K562 (cell line): ENCODE results near the gene SFPQ. TPM values are rescaled to one million over a fixed set of nuclear protein-coding genes. Genes with fewer than 3 reads are reported as not detected.

Source experiments
- ATF7 ChIP-seq: fragments of 450-650 bp; IDR thresholded peaks from 2 replicates; pipeline ENCODE4 v1.7.1; 2014; ENCODE audit warnings: mild to moderate bottlenecking, moderate library complexity
- CEBPB ChIP-seq: fragments of 450-650 bp; IDR thresholded peaks from 2 replicates; pipeline ENCODE4 v1.6.1; 2016; ENCODE audit warnings: missing genetic modification characterization, missing compliant biosample characterization
- ERF ChIP-seq: fragments of 450-650 bp; formaldehyde crosslinking; IDR thresholded peaks from 2 replicates; pipeline ENCODE4 v1.4.0; 2020; ENCODE audit warnings: mild to moderate bottlenecking, mixed read lengths
- FOS ChIP-seq: IDR thresholded peaks from 3 replicates; pipeline ENCODE4 v1.6.1; 2011; ENCODE audit not compliant: insufficient read length; ENCODE audit errors: extremely low read depth
- GATA2 ChIP-seq: sonication (generic); formaldehyde crosslinking; IDR thresholded peaks from 2 replicates; pipeline ENCODE4 v1.4.0; 2020; ENCODE audit warnings: mild to moderate bottlenecking, missing genetic modification reagents
- HDAC2 ChIP-seq: fragments of 450-650 bp; IDR thresholded peaks from 2 replicates; pipeline ENCODE4 v1.6.1; 2016; ENCODE audit warnings: mild to moderate bottlenecking
- HDGF ChIP-seq: fragments of 450-650 bp; IDR thresholded peaks from 2 replicates; pipeline ENCODE4 v1.6.1; 2016
- KDM1A ChIP-seq, 2 experiments: fragments of 450-650 bp; IDR thresholded peaks; 2 replicates each; pipeline ENCODE4 v1.6.1; 2016; ENCODE audit warnings: mild to moderate bottlenecking in 2 of 2
- KDM2B ChIP-seq: fragments of 250-450 bp; sonication (Bioruptor Pico); IDR thresholded peaks from 2 replicates; pipeline ENCODE4 v1.8.0; 2021; ENCODE audit warnings: mild to moderate bottlenecking, moderate library complexity
- MAFK ChIP-seq: IDR thresholded peaks from 2 replicates; pipeline ENCODE4 v1.6.1; 2011; ENCODE audit warnings: low read length, improper control_type of control experiment
- MAZ ChIP-seq, 2 experiments: fragments of 450-650 bp in 1 of 2; sonication (generic) in 1 of 2; formaldehyde crosslinking; IDR thresholded peaks in 1 of 2; conservative IDR thresholded peaks in 1 of 2; 2 replicates each; pipeline versions ENCODE4 v1.4.0 to v1.5.0; 2020; ENCODE audit warnings: mild to moderate bottlenecking in 1 of 2, missing genetic modification reagents in 1 of 2
- NFE2L1 ChIP-seq: fragments of 450-650 bp; IDR thresholded peaks from 2 replicates; pipeline ENCODE4 v1.6.1; 2016; ENCODE audit warnings: missing genetic modification characterization, low read depth, mild to moderate bottlenecking, missing compliant biosample characterization, moderate library complexity, borderline replicate concordance
- NR0B1 ChIP-seq: fragments of 450-650 bp; IDR thresholded peaks from one replicate; pipeline ENCODE4 v1.6.1; 2018; ENCODE audit warnings: mild to moderate bottlenecking, moderate library complexity; ENCODE audit not compliant: partially characterized antibody
- NR2C1 ChIP-seq, 2 experiments: fragments of 450-650 bp; IDR thresholded peaks; 2 replicates each; pipeline ENCODE4 v1.6.1; 2017; ENCODE audit warnings: mild to moderate bottlenecking in 2 of 2, antibody characterized with exemption in 1 of 2, inconsistent platforms in 1 of 2, missing compliant biosample characterization in 1 of 2, missing genetic modification characterization in 1 of 2
- NRF1 ChIP-seq, 2 experiments: fragments of 450-650 bp; IDR thresholded peaks in 1 of 2; conservative IDR thresholded peaks in 1 of 2; 2 replicates each; pipeline ENCODE4 v1.6.1; 2014; ENCODE audit warnings: mild to moderate bottlenecking in 2 of 2
- PYGO2 ChIP-seq: fragments of 450-650 bp; IDR thresholded peaks from 2 replicates; pipeline ENCODE4 v1.6.1; 2016; ENCODE audit warnings: mild to moderate bottlenecking, missing genetic modification characterization, moderate library complexity, missing compliant biosample characterization
- RFX1 ChIP-seq: fragments of 450-650 bp; IDR thresholded peaks from 2 replicates; pipeline ENCODE4 v1.6.1; 2016; ENCODE audit warnings: mild to moderate bottlenecking, moderate library complexity
- TAF9B ChIP-seq: fragments of 450-650 bp; IDR thresholded peaks from 2 replicates; pipeline ENCODE4 v1.6.1; 2018; ENCODE audit warnings: mild to moderate bottlenecking; ENCODE audit not compliant: partially characterized antibody
- TARDBP ChIP-seq: fragments of 450-650 bp; IDR thresholded peaks from 2 replicates; pipeline ENCODE4 v1.6.1; 2016
- TSC22D4 ChIP-seq: fragments of 450-650 bp; IDR thresholded peaks from 2 replicates; pipeline ENCODE4 v1.6.1; 2016; ENCODE audit warnings: missing genetic modification characterization, missing biosample characterization, control low read depth
- ZBTB1 ChIP-seq: sonication (generic); formaldehyde crosslinking; IDR thresholded peaks from 2 replicates; pipeline ENCODE4 v1.8.1; 2023; ENCODE audit warnings: missing genetic modification reagents, low read depth, mild to moderate bottlenecking, borderline replicate concordance
- ZBTB43 ChIP-seq: sonication (generic); formaldehyde crosslinking; IDR thresholded peaks from 2 replicates; pipeline ENCODE4 v1.8.0; 2023; ENCODE audit warnings: mild to moderate bottlenecking, missing genetic modification reagents
- ZKSCAN1 ChIP-seq: fragments of 150-350 bp; IDR thresholded peaks from 2 replicates; pipeline ENCODE4 v1.6.1; 2016; ENCODE audit warnings: low read depth, low read length
- ZNF263 ChIP-seq: sonication (generic); formaldehyde crosslinking; IDR thresholded peaks from 2 replicates; pipeline ENCODE4 v1.8.0; 2022; ENCODE audit warnings: mild to moderate bottlenecking, missing genetic modification reagents, borderline replicate concordance
- ZNF282 ChIP-seq: sonication (generic); formaldehyde crosslinking; IDR thresholded peaks from 2 replicates; pipeline ENCODE4 v1.8.1; 2023; ENCODE audit warnings: missing genetic modification reagents
- polyA plus RNA-seq, 8 experiments: library from polyadenylated mRNA; depleted of rRNA in 4 of 8; stranded (reverse) in 5 of 8; unstranded in 3 of 8; fragments of >200 nt; fragmentation: Nextera tagmentation in 2 of 8; fragmentation: Illumina TruSeq in 1 of 8; extraction: Ambion mirVana in 2 of 8; extraction: Trizol in 1 of 8; gene quantifications; 2 replicates each; pipeline versions ENCODE4 v1.2.1 to v1.2.3, GENCODE V29; 2011 to 2014; ENCODE audit warnings: inconsistent platforms in 1 of 8, missing spikeins in 1 of 8
- total RNA-seq, 7 experiments: library from RNA; depleted of rRNA in 6 of 7; stranded (reverse); fragments of >200 nt in 6 of 7; fragmentation: Illumina TruSeq in 2 of 7; extraction: Trizol in 2 of 7; gene quantifications; 2 replicates each; pipeline versions ENCODE4 v1.2.1 to v1.2.3, GENCODE V29; 2011 to 2021; ENCODE audit warnings: low replicate concordance in 1 of 7
- TF ChIP-seq, protein P1 (sequence below): fragments of 450-650 bp; IDR thresholded peaks from 2 replicates; pipeline ENCODE4 v1.6.1; 2014; ENCODE audit warnings: low read depth, mild to moderate bottlenecking, moderate library complexity, borderline replicate concordance
- TF ChIP-seq, protein P2 (sequence below): fragments of 450-650 bp; formaldehyde crosslinking; IDR thresholded peaks from 2 replicates; pipeline ENCODE4 v1.4.0; 2022; ENCODE audit warnings: mild to moderate bottlenecking, moderate library complexity

Gene SFPQ
- total and polyA plus RNA-seq, 9 of the 15 experiments (the other 6 are each of a cell fraction or from before 2014, with no cell fraction given), result 69.7 to 562 (median 399) TPM

- TF ChIP-seq, protein P1, sequence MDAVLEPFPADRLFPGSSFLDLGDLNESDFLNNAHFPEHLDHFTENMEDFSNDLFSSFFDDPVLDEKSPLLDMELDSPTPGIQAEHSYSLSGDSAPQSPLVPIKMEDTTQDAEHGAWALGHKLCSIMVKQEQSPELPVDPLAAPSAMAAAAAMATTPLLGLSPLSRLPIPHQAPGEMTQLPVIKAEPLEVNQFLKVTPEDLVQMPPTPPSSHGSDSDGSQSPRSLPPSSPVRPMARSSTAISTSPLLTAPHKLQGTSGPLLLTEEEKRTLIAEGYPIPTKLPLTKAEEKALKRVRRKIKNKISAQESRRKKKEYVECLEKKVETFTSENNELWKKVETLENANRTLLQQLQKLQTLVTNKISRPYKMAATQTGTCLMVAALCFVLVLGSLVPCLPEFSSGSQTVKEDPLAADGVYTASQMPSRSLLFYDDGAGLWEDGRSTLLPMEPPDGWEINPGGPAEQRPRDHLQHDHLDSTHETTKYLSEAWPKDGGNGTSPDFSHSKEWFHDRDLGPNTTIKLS, result no peak
- TF ChIP-seq CEBPB (tag), result no peak
- no peak for TF ChIP-seq TSC22D4 (tag)
- no peak for TF ChIP-seq MAZ (CRISPR knock-in tag; conservative IDR thresholded peaks at IDR 0.05 in 1 of 2, IDR thresholded peaks at IDR 0.05 in 1 of 2)
- no peak for TF ChIP-seq TARDBP
- TF ChIP-seq PYGO2, result no peak
- TF ChIP-seq KDM1A (IDR thresholded peaks at IDR 0.05), result peak; percentile 28 to 41; a peak in 2 of 4 replicates
- no peak for TF ChIP-seq RFX1
- no peak for TF ChIP-seq NR0B1
- no peak for TF ChIP-seq ZNF263 (CRISPR knock-in tag)
- TF ChIP-seq, protein P2, sequence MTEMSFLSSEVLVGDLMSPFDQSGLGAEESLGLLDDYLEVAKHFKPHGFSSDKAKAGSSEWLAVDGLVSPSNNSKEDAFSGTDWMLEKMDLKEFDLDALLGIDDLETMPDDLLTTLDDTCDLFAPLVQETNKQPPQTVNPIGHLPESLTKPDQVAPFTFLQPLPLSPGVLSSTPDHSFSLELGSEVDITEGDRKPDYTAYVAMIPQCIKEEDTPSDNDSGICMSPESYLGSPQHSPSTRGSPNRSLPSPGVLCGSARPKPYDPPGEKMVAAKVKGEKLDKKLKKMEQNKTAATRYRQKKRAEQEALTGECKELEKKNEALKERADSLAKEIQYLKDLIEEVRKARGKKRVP, result peak; percentile 41; the same call in 1 of the 2 replicates
- TF ChIP-seq GATA2, result 0 out of 2 replicates have a peak, but pooled peaks have one; percentile 18
- no peak for TF ChIP-seq NRF1 (conservative IDR thresholded peaks at IDR 0.05 in 1 of 2, IDR thresholded peaks at IDR 0.05 in 1 of 2)
- no peak for TF ChIP-seq HDGF
- TF ChIP-seq ZNF282 (CRISPR knock-in tag), result no peak
- TF ChIP-seq NFE2L1, result no peak
- TF ChIP-seq ATF7, result no peak
- TF ChIP-seq ZKSCAN1, result no peak
- TF ChIP-seq KDM2B (CRISPR knock-in tag), result no peak
- no peak for TF ChIP-seq ERF (CRISPR knock-in tag)
- TF ChIP-seq ZBTB43 (CRISPR knock-in tag), result no peak
- no peak for TF ChIP-seq NR2C1 (IDR thresholded peaks at IDR 0.05)
- no peak for TF ChIP-seq NR2C1 (tag; IDR thresholded peaks at IDR 0.05)
- TF ChIP-seq TAF9B, result no peak
- no peak for TF ChIP-seq ZBTB1 (CRISPR knock-in tag)
- no peak for TF ChIP-seq FOS
- no peak for TF ChIP-seq HDAC2
- TF ChIP-seq MAFK, result no peak
Observed at GRCh38 chr1:35180776-35181374, 12.1 kb downstream of the SFPQ start (continued).
